HG02981 (cell line): Measurements from ENCODE around the gene ITPR2.
"Not testable (repeated sequence)": the region's sequence is repeated elsewhere in the genome, so short reads cannot be mapped to it uniquely, and the experiment has no call there.

Experiments
- ATAC-seq: cut with Tn5 transposase; IDR thresholded peaks from one replicate; pipeline ENCODE4 v1.9.1; 2021; ENCODE audit warnings: mild to moderate bottlenecking, moderate library complexity; ENCODE audit not compliant: unreplicated experiment

ITPR2 gene

GRCh38 chr12:26791301-26791791 lies 41.6 kb downstream of the ITPR2 start:
- peak; percentile 76 for ATAC-seq

- ATAC-seq: no peak
Observed at GRCh38 chr12:26790645-26790994, 42.4 kb downstream of the ITPR2 start.

GRCh38 chr12:26789731-26790644 lies 43.0 kb downstream of the ITPR2 start:
- ATAC-seq: no peak

GRCh38 chr12:26786865-26787514 lies 46.0 kb downstream of the ITPR2 start:
- ATAC-seq: no peak

GRCh38 chr12:26786491-26786864 lies 46.5 kb downstream of the ITPR2 start:
- no peak for ATAC-seq

GRCh38 chr12:26783816-26784379 lies 49.1 kb downstream of the ITPR2 start:
- ATAC-seq: not testable (repeated sequence)

- no peak for ATAC-seq
Observed at GRCh38 chr12:26783131-26783526, 49.9 kb downstream of the ITPR2 start.

GRCh38 chr12:26782372-26783130 lies 50.4 kb downstream of the ITPR2 start:
- ATAC-seq: no peak

- ATAC-seq: not testable (repeated sequence)
Observed at GRCh38 chr12:26780656-26781055, 52.3 kb downstream of the ITPR2 start.

GRCh38 chr12:26778173-26778775 lies 54.7 kb downstream of the ITPR2 start:
- ATAC-seq: not testable (repeated sequence)

GRCh38 chr12:26777236-26777635 lies 55.8 kb downstream of the ITPR2 start:
- ATAC-seq: no peak

GRCh38 chr12:26775991-26776390 lies 57.0 kb downstream of the ITPR2 start:
- not testable (repeated sequence) for ATAC-seq

GRCh38 chr12:26773313-26774104 lies 59.5 kb downstream of the ITPR2 start:
- ATAC-seq: no peak

- ATAC-seq: no peak
Observed at GRCh38 chr12:26771861-26772260, 61.1 kb downstream of the ITPR2 start.

- ATAC-seq: no peak
Observed at GRCh38 chr12:26770239-26771070, 62.5 kb downstream of the ITPR2 start.

- ATAC-seq: no peak
Observed at GRCh38 chr12:26769611-26770010, 63.4 kb downstream of the ITPR2 start.

GRCh38 chr12:26768611-26769603 lies 64.1 kb downstream of the ITPR2 start:
- ATAC-seq: peak; percentile 70

- ATAC-seq: no peak
Observed at GRCh38 chr12:26767865-26768264, 65.1 kb downstream of the ITPR2 start.
